Kidney tubule cell (primary cell): Measurements from ENCODE around the gene EFNA2.
A peak's percentile ranks its signal among the peaks of the same experiment; 100 is the strongest.

Experiments used
- DNase-seq: peaks from one replicate; pipeline ENCODE4 v3.0.0-alpha.2; 2018; ENCODE audit warnings: low spot score

EFNA2 gene

GRCh38 chr19:1260749-1261537 is 24.7 kb upstream of the EFNA2 start:
- DNase-seq = peak; percentile 97

DNA sequence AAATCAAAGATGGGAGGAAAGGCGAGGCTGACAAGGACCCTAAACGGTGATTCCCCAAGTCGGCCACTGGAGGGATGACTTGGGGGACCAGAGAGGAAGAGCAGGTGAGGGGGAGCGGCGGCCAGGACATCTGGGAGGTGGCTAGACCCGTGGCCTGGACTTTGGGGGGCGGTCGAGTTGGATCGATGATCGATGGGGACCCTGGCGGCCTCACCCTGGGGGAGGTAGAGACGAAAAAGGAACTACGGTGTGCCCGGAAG is 24.2 kb upstream of the EFNA2 start:
- peak; percentile 45 for DNase-seq

DNA sequence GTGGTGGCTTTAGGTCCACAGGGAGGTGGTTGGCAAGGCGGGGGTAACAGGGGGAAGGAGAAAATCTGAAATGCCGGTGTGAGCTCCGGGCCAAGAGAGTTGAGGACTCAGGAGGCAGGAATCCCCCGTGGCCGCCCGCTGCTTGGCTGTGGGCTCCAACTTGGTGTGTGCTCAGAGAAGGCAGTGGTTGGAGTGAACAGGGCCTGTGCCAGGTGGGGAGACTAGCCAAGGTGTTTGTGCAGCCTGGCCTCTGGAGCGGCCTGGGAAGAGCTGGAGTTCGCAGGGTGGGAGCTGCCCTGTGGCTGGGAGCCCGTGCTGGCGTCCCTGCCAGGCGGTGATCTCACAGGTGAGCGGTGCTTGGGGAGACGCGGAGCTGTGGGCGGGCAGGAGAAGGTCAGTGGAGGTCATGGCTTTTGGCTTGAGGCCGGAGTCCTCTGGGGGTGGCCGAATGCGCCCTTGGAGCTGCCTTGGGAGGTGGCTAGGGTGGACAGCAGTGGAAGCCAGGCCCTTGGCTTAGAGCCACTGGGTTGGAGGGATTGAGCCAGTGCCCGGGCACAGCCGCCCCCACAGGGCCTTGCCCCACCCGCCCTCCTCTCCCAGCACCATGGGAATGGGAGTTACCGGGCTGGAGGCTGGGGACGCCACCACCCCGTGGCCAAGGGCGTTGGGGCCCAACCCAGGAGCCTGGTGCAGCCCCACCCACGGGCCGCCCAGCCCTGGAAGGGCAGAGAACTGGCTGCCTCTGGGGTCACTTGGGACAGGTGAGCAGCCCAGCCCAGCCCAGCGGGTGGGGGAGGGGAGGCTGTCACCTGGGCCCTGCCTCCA is 23.7 kb upstream of the EFNA2 start:
- peak; percentile 79 for DNase-seq

DNA sequence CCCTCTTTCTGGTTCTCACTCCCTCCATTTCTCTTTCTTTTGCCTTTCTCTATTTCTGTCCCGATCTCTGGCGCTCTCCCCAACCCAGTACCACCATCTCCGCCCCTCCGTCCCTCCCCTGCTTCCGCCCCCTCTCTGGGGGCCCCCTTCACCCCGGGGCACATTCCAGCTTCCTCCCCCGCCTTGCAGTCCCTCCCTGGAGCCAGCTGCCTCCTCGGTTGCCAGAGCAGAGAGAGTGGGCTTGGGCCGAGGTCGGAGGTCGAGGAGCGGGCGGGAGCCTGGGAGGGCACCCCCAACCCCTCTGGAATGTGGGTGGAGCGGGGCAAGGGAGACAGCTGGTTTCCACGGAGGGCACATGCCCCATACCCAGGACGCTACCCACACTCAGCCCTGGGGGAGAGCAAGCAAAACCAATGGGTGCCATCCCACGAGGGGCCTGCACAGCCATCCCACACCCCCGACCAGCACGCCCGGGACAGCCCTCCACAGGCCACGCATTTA is 23.0 kb upstream of the EFNA2 start:
- DNase-seq = no peak

- peak; percentile 61 for DNase-seq
These were observed 22.5 kb upstream of the EFNA2 start for GRCh38 chr19:1263188-1263587.

DNA sequence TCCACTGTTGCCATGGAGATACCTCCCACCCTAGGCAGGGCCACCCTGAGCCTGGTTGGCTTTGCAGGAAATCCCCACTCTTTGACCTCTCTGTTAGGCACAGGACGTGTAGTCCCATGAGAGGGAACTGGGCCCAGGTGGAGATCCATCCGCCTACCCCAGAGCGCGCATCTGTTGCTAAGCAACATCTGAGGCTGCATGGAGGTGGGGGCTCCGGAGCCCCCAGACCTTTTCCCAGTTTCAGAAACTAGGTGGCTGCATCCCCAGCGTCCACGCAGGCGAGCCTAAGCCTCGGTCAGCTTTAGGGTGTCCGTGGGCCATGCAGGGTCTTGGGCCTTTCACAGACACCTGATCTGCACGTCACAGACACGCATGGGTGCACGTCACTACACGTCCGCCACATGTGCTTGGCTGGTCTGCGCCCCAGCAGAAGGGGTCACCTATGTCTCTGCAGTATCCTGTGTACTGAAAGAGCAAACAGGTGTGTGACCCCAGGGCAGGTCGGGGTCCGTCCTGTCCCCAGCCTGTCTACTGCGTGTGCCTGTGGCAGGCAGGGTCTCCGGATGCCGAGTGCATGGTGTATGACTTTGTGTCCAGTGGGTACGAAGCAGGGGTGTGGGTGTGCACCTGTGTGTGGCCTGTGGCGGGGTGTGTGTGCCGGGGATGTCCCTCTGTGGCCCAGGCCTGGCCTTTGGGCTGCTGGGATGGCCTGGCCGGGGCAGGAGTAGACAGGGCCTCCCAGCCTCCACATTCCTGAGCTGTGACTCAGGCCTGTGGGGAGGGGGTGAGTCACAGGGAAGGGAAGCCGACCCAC is 20.7 kb upstream of the EFNA2 start:
- peak; percentile 96 for DNase-seq

DNA sequence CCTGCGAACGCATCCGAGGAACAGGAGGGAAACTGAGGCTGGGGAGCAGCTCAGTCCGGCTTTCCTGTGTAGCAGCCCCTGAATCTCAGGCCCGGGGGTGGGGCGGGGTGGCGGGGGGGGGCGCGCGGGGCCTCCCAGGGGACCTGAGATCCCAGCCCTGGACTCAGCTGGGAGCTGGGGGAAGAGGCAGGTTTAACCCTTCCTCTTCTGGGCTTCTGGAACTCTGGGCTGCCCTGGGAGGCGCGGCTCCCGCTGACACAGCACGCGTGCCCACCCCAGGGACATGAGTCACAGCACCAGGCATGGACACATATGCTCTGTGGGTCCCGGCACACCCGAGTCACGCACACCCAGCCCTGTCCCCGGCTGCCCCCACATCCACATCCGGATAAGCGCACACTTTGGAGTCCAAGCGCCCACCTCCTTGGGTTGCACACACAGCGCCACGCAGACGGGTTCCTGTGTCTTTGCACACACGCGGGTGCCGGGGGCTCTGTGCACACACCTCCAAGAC is 20.0 kb upstream of the EFNA2 start:
- DNase-seq = peak; percentile 84

- peak; percentile 89 for DNase-seq
These were observed 19.4 kb upstream of the EFNA2 start for GRCh38 chr19:1266129-1266915.

DNA sequence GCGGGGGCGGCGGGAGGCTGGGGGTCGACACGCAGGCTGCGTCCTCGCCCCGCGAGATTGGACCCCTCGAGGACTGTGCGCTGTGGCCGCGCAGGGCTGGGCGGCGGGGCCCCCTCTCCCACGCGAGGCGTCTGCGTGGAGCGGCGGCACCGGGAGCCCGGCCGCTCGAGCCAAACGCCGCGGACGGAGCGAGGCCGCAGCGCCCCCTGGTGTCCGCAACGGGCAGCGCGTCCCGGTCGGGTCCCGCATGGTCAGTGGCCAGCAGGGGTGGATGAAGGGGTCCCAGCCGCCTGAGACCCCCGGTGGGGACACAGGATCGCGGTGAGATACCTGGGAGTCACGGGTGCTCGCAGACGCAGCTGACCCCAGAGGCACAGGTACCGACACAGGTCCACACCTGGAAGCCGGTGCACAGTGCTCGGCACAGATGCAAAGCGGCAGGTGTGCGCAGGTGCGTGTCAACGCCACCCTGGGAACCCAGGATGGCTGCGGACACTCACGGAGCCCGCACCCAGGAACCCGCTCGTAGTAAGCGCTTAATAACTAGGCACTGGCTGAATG is 18.7 kb upstream of the EFNA2 start:
- peak; percentile 66 for DNase-seq

DNA sequence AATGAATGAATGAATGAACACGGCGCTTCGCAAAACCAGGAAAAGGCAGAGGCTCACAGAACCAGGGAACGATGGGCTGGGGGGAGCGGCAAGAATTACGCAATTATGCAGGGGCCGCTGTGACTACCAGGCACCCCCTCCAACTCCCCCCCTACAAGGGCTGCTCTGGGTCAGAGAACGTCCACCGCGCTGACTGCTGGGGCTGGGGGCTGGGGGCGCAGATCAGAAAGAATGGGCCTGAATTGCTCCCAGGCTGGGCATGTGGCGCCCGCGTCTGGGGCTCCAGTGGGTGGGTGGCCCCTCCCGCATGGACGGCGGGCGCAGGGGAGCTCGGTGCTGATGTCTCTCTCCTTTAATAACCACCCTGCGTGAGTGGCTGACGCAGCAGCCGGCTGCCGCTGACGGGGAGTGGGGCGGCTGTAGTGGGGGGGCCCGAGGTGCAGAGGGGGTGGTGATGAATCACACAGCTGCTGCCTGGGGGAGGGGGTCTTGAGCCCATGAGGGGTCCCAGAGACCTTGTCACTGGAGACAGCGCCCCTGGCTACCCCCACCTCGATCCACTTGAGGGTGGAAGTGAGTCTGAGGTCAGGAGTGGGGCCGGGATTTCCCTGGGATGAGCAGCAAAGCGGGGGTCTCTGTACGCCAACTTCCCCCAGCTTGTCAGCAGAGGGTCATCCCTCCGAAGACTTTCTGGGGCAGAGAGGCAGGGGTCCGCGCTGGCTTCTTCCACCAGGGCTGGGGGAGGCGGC is 18.0 kb upstream of the EFNA2 start:
- DNase-seq = no peak

DNA sequence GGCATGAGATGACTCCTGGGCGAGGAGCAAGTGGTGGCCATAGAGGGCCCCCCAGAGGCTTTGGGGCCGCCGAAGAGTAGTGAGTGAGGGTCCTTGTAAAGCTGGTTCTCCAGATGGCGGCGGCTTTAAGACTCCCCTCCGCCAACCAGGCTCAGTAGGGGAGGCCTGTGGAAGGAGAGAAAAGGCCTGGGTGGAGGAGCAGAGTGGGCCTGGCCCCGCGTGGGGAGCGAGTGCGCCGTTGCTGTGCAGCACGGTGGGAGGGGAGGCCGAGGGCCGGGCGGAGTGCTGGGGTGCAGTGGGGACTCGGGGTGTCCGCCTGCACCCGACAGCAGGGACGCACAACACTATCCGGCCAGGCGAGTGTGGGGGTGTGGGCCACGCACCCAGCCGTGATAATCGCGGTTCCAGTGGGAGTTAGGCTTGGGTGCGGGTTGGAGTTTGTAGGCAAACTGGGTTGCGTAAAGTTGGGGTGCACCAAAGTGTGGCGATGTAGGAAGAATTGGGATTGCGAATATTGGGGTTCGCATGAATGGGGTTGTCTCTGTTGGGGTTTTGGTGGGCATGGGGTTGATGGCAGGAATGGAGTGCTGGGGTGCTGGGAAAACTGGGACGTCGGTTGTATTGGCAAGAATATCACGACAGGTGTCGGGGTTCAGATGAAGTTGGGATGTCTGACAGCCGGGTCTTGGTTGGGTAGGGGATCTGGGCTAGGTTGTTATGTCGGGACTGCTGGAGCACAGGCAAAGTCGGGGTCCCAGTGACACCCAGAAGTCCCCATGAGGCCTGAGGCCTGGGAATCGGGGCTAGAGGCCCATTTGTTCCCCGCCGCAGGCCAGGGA is 17.2 kb upstream of the EFNA2 start:
- DNase-seq = no peak

- peak; percentile 99 for DNase-seq
These were observed 16.6 kb upstream of the EFNA2 start, which contains the start of gene CIRBP for GRCh38 chr19:1269065-1269477. Gene CIRBP (plus strand): TSS chr19:1269332. CDS start chr19:1270934, 1,602 bp downstream.

DNA sequence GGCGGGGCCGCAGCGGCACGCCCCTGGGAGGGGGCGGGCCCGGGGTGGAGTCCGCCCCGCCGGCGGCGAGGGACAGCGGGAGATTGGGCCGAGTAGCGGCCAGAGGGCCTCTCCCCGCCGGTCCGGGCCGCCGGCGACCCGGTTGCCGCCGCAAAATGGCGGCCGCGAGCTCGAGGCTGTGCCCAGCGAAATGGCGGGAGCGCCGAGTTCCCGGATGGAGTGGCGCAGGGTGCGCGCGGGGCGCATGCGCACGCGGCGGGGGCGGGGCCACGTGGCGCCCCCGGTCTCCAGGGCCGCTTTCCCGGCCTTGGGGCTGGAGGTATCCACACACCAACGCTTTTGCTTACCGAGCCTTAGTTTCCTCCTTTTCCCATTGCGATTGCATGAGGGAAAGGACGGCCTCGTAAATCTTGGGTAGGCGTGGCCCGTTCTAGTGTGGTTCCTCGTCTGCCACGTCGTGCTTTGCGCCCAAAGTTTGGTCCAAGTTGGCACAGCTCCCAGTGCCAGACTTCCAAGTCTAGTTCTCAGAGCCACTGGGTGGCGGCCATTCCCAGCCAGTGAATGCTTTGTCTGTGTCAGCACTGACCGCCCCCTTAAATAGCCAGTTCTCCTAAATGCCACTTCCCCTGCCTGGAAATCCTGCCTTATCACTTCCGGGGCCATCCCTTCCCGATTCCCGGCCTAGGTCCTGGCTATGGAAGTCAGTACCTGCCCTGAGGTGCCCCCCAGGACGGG is 16.0 kb upstream of the EFNA2 start:
- peak; percentile 86 for DNase-seq

GRCh38 chr19:1270213-1270853 is 15.3 kb upstream of the EFNA2 start:
- no peak for DNase-seq

DNA sequence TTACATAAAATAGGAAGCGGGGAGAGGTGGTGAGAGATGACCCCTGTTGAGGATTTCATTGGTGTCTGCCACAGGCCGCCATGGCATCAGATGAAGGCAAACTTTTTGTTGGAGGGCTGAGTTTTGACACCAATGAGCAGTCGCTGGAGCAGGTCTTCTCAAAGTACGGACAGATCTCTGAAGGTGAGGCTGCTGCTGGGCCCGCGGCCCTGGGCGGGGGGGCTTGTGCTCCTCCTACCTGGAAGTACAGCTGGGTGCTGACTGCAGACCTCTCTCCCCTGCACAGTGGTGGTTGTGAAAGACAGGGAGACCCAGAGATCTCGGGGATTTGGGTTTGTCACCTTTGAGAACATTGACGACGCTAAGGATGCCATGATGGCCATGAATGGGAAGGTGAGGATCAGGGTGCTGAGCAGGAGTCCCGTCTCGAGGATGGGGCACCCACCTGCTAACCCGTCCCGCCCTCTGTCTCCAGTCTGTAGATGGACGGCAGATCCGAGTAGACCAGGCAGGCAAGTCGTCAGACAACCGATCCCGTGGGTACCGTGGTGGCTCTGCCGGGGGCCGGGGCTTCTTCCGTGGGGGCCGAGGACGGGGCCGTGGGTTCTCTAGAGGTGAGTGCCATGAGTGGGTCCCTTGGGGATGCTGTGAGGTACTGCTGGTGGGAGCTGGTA is 14.7 kb upstream of the EFNA2 start:
- DNase-seq = peak; percentile 30

DNA sequence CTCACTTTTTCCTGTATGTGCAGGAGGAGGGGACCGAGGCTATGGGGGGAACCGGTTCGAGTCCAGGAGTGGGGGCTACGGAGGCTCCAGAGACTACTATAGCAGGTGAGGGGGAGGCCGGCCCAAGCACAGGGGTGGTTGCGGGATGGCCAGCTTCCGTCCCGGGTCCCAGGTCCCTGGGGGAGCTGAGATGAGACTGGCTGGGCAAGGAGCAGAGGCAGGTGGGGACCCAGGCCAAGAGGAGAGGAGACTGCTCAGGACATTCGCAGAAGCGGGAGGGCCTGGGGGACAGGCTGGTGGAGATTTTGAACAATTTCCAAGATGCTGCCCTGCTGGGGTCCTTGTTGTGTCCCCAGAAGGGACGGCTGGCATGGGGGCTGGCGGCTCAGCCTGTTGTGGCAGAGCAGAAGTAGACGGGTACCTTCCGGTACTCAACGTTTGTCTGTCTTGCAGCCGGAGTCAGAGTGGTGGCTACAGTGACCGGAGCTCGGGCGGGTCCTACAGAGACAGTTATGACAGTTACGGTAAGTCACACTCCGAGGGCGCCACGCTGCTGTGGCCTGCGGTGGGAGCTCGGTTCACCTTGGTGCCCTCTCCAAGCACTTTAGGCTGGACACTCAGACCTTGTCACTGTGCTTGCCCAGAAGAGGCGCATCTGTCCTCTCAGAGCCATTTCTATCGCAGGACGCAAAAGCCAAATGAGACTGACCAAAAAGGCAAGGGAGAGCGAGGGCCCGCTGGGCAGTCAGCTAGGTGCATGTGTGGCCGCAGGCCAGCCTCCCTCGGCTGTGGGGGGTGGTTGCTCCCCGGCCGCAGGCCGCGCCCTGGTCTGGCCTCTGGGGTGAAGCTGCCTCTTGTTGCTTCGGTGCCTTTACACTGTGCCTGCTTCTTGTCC is 13.9 kb upstream of the EFNA2 start:
- peak; percentile 24 for DNase-seq
